ENCODE measurements around the gene CUBN.

The CUBN gene

GRCh38 chr10:16988900-16989299, 140.7 kb downstream of the CUBN start:
- Histone ChIP-seq H3K9ac (ENCODE audit: low read length) (no peak overlapping the region), H3K4me3 (ENCODE audit: low read length) (no peak overlapping the region), H3K56ac (ENCODE audit: low read length) (no peak overlapping the region), H3K18ac (ENCODE audit: low read length) (no peak overlapping the region), H3K27ac (ENCODE audit: low read depth, low read length) (no peak overlapping the region), H2BK120ac (ENCODE audit: low read depth, low read length) (no peak overlapping the region), H3K4ac (ENCODE audit: low read depth, low read length) (no peak overlapping the region), H3K4me1 (ENCODE audit: control insufficient read depth, low read depth, low read length) (peaks cover 1% of the 10 kb centered on the region), H3K27me3 (ENCODE audit: insufficient read depth, low read length, poor library complexity) (no peaks in the 10 kb centered on the region), H4K5ac (ENCODE audit: low read length) (no peak overlapping the region), H2AK5ac (ENCODE audit: low read length) (no peak overlapping the region), H3K79me2 (ENCODE audit: control insufficient read depth, insufficient read depth, low read length) (no peaks in the 10 kb centered on the region), H3K4me2 (ENCODE audit: low read length) (no peak overlapping the region), H3K36me3 (ENCODE audit: control insufficient read depth, insufficient read depth, low read length) (no peaks in the 10 kb centered on the region), H2BK15ac (replicated peaks; ENCODE audit: low read depth) (no peak overlapping the region), H3K23ac (ENCODE audit: low read length) (no peak overlapping the region), H2BK5ac (ENCODE audit: low read length) (no peak overlapping the region), H4K8ac (ENCODE audit: low read depth, low read length) (no peak overlapping the region), H3K79me1 (ENCODE audit: low read length) (no peaks in the 10 kb centered on the region)
- DNase-seq, result no peak
- no CpG with 5 or more reads among the region's 2 CpGs for WGBS (ENCODE audit: extremely low coverage, insufficient coverage, low lambda C conversion rate)

DNA sequence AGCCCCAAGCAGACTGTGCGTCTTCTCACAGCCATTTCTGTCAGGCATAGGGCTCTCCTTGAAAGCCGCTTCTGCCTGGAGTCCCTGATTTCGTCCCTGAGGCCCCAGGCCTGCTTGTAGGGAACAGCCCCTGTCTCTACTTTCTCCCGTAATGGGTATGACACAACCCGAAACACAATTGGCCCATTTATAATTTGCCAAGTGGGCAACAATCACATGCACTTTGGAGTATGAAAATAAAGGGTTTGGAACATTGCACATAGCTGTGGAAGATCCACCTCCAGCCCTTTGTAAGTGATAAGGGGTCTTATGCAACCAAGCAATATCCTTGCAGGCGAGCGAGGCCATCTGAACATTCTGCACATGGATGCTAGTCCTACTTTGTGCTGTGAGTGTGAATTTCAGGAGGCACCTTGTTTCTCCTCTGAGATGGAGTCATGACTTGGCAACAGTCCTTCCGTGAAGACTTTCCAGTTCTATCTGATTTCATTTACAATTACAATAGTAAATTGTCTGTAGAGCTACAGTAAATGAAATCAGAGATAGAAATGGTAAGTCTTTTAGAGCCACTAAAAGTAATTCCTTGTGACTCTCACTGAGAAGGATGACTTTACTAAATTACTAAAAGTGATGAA, 141.5 kb downstream of the CUBN start:
- Histone ChIP-seq H3K23ac (ENCODE audit: low read length) (no peak overlapping the region), H3K79me1 (ENCODE audit: low read length) (no peaks in the 10 kb centered on the region), H3K27ac (ENCODE audit: low read depth, low read length) (no peak overlapping the region), H3K9ac (ENCODE audit: low read length) (no peak overlapping the region), H3K4ac (ENCODE audit: low read depth, low read length) (no peak overlapping the region), H3K79me2 (ENCODE audit: control insufficient read depth, insufficient read depth, low read length) (no peaks in the 10 kb centered on the region), H2BK15ac (replicated peaks; ENCODE audit: low read depth) (no peak overlapping the region), H3K4me3 (ENCODE audit: low read length) (no peak overlapping the region), H2BK5ac (ENCODE audit: low read length) (no peak overlapping the region), H3K27me3 (ENCODE audit: insufficient read depth, low read length, poor library complexity) (no peaks in the 10 kb centered on the region), H2BK120ac (ENCODE audit: low read depth, low read length) (no peak overlapping the region), H3K56ac (ENCODE audit: low read length) (no peak overlapping the region), H4K5ac (ENCODE audit: low read length) (no peak overlapping the region), H3K36me3 (ENCODE audit: control insufficient read depth, insufficient read depth, low read length) (no peaks in the 10 kb centered on the region), H4K8ac (ENCODE audit: low read depth, low read length) (no peak overlapping the region), H3K4me2 (ENCODE audit: low read length) (no peak overlapping the region), H3K18ac (ENCODE audit: low read length) (no peak overlapping the region), H3K4me1 (ENCODE audit: control insufficient read depth, low read depth, low read length) (peaks cover 1% of the 10 kb centered on the region), H2AK5ac (ENCODE audit: low read length) (no peak overlapping the region)
- no peak for DNase-seq
- no CpG with 5 or more reads among the region's 8 CpGs for WGBS (ENCODE audit: extremely low coverage, insufficient coverage, low lambda C conversion rate)

- Histone ChIP-seq H2BK15ac (replicated peaks; ENCODE audit: low read depth) (no peak overlapping the region), H3K4me1 (ENCODE audit: control insufficient read depth, low read depth, low read length) (peaks cover 1% of the 10 kb centered on the region), H3K23ac (ENCODE audit: low read length) (no peak overlapping the region), H3K9ac (ENCODE audit: low read length) (no peak overlapping the region), H3K27me3 (ENCODE audit: insufficient read depth, low read length, poor library complexity) (no peaks in the 10 kb centered on the region), H2BK5ac (ENCODE audit: low read length) (no peak overlapping the region), H3K79me2 (ENCODE audit: control insufficient read depth, insufficient read depth, low read length) (no peaks in the 10 kb centered on the region), H4K8ac (ENCODE audit: low read depth, low read length) (no peak overlapping the region), H3K4me3 (ENCODE audit: low read length) (no peak overlapping the region), H3K36me3 (ENCODE audit: control insufficient read depth, insufficient read depth, low read length) (no peaks in the 10 kb centered on the region), H3K56ac (ENCODE audit: low read length) (no peak overlapping the region), H2BK120ac (ENCODE audit: low read depth, low read length) (no peak overlapping the region), H3K27ac (ENCODE audit: low read depth, low read length) (no peak overlapping the region), H4K5ac (ENCODE audit: low read length) (no peak overlapping the region), H3K4ac (ENCODE audit: low read depth, low read length) (no peak overlapping the region), H2AK5ac (ENCODE audit: low read length) (no peak overlapping the region), H3K18ac (ENCODE audit: low read length) (no peak overlapping the region), H3K79me1 (ENCODE audit: low read length) (no peaks in the 10 kb centered on the region), H3K4me2 (ENCODE audit: low read length) (no peak overlapping the region)
- WGBS (ENCODE audit: extremely low coverage, insufficient coverage, low lambda C conversion rate), result no CpG with 5 or more reads among the region's 4 CpGs
- DNase-seq, result no peak
Observed at GRCh38 chr10:16987206-16987621, 142.4 kb downstream of the CUBN start.

DNA sequence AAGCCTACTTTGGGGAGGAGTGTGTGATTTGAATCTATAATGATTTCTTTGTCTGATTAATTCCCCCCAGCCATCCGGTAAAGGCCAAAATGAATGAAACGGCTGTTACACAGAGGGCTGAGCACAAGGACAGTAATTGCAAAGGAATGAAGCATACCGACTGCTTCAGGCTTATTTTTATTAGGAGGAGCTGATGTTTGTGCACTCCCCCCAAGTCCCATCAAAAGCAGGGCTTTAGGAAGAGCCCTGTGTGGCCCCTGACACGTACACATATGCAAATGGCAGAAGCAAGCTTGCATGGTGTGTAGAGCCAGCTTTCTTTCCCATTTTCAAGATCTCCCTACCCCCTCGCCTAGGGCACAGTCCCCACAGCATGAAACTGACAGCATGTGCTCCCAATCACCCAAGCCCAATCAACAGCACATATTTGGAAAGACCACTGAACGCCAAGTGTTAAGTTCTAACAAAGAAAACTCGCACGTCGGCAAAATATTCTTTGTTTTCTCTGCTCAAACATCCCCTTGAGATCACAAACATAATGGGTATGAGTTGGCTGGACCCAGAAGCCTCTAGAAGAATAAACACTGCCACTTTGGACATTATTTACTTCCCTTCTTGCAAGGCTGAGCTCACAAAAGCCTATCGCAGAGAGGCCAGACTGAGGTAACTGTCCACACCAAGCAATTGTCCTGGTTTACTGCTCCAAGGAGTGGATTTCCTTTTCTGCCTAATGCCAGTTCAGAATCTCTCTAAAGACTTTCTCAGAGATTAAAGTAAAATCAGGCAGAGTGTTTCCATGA, 143.0 kb downstream of the CUBN start:
- WGBS (ENCODE audit: extremely low coverage, insufficient coverage, low lambda C conversion rate), result no CpG with 5 or more reads among the region's 10 CpGs
- H3K4me3 ChIP-seq (ENCODE audit: low read length), result no peak overlapping the region
- DNase-seq, result no peak
- H3K23ac ChIP-seq (ENCODE audit: low read length), result no peak overlapping the region
- no peak overlapping the region for H4K8ac ChIP-seq (ENCODE audit: low read depth, low read length)
- no peak overlapping the region for H2AK5ac ChIP-seq (ENCODE audit: low read length)
- no peaks in the 10 kb centered on the region for H3K79me2 ChIP-seq (ENCODE audit: control insufficient read depth, insufficient read depth, low read length)
- H3K4me2 ChIP-seq (ENCODE audit: low read length), result no peak overlapping the region
- peak overlapping the region; percentile 43 for H3K18ac ChIP-seq (ENCODE audit: low read length)
- no peak overlapping the region for H3K56ac ChIP-seq (ENCODE audit: low read length)
- no peak overlapping the region for H3K9ac ChIP-seq (ENCODE audit: low read length)
- H2BK120ac ChIP-seq (ENCODE audit: low read depth, low read length), result no peak overlapping the region
- H2BK5ac ChIP-seq (ENCODE audit: low read length), result no peak overlapping the region
- peaks cover 1% of the 10 kb centered on the region for H3K4me1 ChIP-seq (ENCODE audit: control insufficient read depth, low read depth, low read length)
- H4K5ac ChIP-seq (ENCODE audit: low read length), result no peak overlapping the region
- no peak overlapping the region for H3K4ac ChIP-seq (ENCODE audit: low read depth, low read length)
- no peak overlapping the region for H3K27ac ChIP-seq (ENCODE audit: low read depth, low read length)
- no peaks in the 10 kb centered on the region for H3K27me3 ChIP-seq (ENCODE audit: insufficient read depth, low read length, poor library complexity)
- H2BK15ac ChIP-seq (replicated peaks; ENCODE audit: low read depth), result no peak overlapping the region
- no peaks in the 10 kb centered on the region for H3K36me3 ChIP-seq (ENCODE audit: control insufficient read depth, insufficient read depth, low read length)
- H3K79me1 ChIP-seq (ENCODE audit: low read length), result no peaks in the 10 kb centered on the region

DNA sequence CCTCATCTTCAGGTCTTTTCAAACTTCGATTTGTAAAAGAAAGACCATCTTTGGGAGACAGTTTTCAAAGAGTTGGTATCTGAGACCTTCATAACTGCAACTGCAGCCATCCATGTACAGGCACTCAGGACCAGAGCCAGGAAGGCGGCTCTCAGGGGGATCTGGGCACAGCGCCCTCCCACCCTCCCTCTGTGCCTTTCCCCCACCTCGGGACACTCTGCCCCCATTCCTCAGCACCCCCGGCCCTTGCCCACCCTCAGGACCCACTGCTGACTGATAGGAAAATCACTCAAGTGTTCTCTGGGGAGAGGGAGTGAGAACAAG, 143.6 kb downstream of the CUBN start:
- Histone ChIP-seq H4K8ac (ENCODE audit: low read depth, low read length) (no peak overlapping the region), H2BK15ac (replicated peaks; ENCODE audit: low read depth) (no peak overlapping the region), H3K36me3 (ENCODE audit: control insufficient read depth, insufficient read depth, low read length) (no peaks in the 10 kb centered on the region), H3K23ac (ENCODE audit: low read length) (no peak overlapping the region), H3K56ac (ENCODE audit: low read length) (no peak overlapping the region), H3K4me1 (ENCODE audit: control insufficient read depth, low read depth, low read length) (peaks cover 1% of the 10 kb centered on the region), H3K27ac (ENCODE audit: low read depth, low read length) (no peak overlapping the region), H3K79me2 (ENCODE audit: control insufficient read depth, insufficient read depth, low read length) (no peaks in the 10 kb centered on the region), H2AK5ac (ENCODE audit: low read length) (no peak overlapping the region), H3K4me2 (ENCODE audit: low read length) (no peak overlapping the region), H3K4ac (ENCODE audit: low read depth, low read length) (no peak overlapping the region), H3K4me3 (ENCODE audit: low read length) (no peak overlapping the region), H3K79me1 (ENCODE audit: low read length) (no peaks in the 10 kb centered on the region), H4K5ac (ENCODE audit: low read length) (no peak overlapping the region), H2BK120ac (ENCODE audit: low read depth, low read length) (no peak overlapping the region), H2BK5ac (ENCODE audit: low read length) (no peak overlapping the region), H3K9ac (ENCODE audit: low read length) (no peak overlapping the region), H3K18ac (ENCODE audit: low read length) (peak overlapping the region; percentile 13), H3K27me3 (ENCODE audit: insufficient read depth, low read length, poor library complexity) (no peaks in the 10 kb centered on the region)
- WGBS (ENCODE audit: extremely low coverage, insufficient coverage, low lambda C conversion rate), result no CpG with 5 or more reads among the region's 5 CpGs
- DNase-seq, result no peak
